T follicular helper cell (primary cell): Measurements from ENCODE around the gene ZSWIM3.
A peak's percentile ranks its signal among the peaks of the same experiment; 100 is the strongest.
"Not testable (repeated sequence)": the region's sequence is repeated elsewhere in the genome, so short reads cannot be mapped to it uniquely, and the experiment has no call there.

Source experiments
- DNase-seq: peaks from one replicate; pipeline ENCODE4 v3.0.0-alpha.2; 2020; ENCODE audit warnings: low read depth
- total RNA-seq, 2 experiments: gene quantifications; one replicate each; lab custom pipeline; 2026; lab: John Stamatoyannopoulos, UW

Gene ZSWIM3
- total RNA-seq = 11.3 to 14.8 reads per million in 2 experiments

- peak; percentile 91 for DNase-seq
Measured at GRCh38 chr20:45857114-45857881, at the start of gene ZSWIM3, which contains the start of gene ACOT8. Gene ZSWIM3 (plus strand): TSS chr20:45857614. CDS start chr20:45857826, 212 bp downstream. Gene ACOT8 (minus strand): TSS chr20:45857392. CDS start chr20:45857315, 77 bp downstream.

- DNase-seq = no peak
Measured at GRCh38 chr20:45810191-45810970, 47.0 kb upstream of the ZSWIM3 start.

DNA sequence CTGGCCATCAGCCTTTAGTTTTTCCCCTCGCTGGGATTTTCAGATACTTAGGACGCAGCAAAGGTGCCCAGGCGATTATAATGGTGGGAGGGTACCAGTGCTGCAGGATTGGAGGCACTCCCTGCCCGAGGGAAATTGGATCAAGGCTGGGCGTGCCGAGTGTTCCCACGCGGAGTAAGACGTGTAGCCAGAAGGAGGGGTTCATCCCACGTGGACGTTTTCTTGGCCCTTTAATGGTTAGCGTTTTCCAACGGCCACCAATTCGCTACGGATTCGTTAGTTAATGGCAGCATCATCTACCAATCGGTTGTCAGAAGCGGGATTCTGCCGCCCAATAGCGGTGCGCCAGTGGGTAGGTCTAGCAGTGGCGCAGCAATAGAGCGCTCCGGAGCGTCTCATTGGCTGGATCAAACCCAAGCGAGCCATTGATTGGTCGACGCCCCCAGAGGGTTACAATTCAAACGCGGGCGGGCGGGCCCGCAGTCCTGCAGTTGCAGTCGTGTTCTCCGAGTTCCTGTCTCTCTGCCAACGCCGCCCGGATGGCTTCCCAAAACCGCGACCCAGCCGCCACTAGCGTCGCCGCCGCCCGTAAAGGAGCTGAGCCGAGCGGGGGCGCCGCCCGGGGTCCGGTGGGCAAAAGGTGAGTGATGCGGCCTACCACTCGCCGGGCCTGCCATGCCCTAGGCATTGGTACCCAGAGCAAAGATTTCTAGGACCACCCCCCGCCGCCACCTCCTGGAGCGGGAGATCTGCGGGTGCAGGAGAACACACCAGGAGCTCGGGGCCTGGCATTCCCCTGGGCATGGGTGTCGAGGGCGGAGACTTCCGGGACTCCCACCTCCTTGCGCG is 45.0 kb upstream of the ZSWIM3 start, which contains the start of gene UBE2C:
UBE2C (plus strand) TSS at position 488 of the 849 bp plus-strand sequence; CDS start at position 540, 52 bp downstream.
- peak; percentile 91 for DNase-seq

DNA sequence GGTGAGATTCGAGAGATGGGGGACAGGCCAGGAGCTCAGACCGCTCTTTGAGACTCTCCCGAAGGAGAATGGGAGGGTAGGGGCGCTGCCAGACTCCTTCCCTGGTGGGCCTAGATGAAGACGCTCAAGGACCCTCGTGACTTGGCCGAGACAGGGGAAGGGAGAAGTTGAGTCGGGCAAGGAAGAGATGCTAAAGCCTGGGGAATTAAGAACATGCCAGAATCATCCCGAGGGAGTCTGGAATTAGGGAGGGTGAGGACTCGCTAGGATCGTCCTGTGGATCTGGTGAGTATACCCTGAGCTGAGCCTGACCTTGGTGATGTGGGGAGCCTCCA is 44.4 kb upstream of the ZSWIM3 start:
- DNase-seq = no peak

GRCh38 chr20:45813489-45813888 is 43.9 kb upstream of the ZSWIM3 start:
- no peak for DNase-seq

DNA sequence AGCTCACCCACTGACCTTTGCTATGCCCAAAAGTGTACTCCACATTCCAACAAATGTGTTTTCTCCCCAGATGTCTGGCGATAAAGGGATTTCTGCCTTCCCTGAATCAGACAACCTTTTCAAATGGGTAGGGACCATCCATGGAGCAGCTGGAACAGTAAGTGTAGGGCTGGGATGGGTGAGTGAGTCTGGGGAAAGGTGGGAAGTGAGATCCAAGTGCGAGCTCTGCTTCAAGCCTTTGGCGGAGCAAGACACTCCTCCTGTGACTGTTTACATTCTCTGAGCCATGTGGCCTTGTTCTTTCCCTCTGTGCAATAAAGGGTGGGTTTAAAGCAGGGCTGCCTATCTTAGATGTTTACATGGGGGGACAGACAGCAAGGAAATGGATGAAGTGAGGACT is 43.1 kb upstream of the ZSWIM3 start:
- DNase-seq = no peak

DNA sequence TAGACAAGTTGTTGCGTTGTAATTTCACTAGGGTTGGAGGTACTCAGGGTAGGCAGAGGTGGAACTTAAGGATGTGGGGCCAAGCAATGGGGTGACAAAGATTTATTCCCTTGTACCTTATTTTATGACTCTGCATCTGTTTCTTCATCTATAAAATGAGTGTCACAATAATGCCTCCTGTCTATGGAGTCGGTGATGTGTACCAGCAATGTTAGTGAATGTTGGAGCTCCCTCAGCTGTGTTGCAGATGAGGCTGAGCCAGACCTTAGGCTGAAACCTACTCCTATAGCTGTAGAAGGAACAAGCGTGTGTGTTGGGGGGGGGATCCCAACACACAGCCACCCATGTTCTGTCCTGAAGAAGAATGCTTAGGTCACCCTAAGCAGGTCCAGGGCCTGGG is 40.5 kb upstream of the ZSWIM3 start:
- DNase-seq = no peak

DNA sequence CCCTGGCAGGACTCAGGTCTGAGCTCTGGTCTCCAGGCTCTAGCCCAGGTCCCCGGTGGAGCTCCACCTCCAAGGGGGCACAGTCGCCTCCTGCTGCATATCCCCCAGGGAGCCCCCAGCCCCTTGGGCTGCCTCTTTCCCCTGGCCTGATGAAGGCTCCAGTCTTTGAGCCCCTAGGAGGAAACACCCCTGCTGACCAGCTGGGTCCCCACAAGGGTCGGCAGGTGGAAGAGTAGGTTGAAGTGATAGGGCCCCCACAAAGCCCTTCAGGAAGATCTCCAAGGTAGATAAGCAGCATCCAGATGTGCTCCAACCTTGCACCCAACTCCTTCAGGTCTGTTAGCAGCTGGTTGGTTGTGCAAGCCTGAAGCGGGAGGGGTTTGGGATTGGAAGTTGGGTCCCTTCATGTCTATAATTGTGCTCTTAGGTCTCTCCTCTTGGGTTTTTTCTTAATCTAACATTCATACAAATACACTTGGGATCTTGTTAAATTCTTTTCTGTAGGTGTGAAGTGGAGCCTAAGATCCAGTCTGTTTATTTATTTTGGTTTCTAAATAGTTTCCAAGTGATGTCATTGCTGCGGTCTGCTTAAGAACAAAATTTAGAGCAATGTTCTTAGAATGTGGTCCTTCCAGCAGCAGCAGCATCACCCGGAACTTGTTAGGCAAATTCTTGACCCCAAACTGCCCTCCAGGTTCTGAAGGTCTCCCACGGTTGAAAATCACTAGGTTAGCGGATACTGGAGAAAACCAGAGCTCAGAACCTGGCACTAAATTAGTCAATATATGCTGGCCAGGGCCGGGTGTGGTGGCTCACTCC is 39.8 kb upstream of the ZSWIM3 start:
- no peak for DNase-seq

- DNase-seq = no peak
Measured at GRCh38 chr20:45818239-45818638, 39.2 kb upstream of the ZSWIM3 start.

GRCh38 chr20:45819466-45819865 is 37.9 kb upstream of the ZSWIM3 start:
- no peak for DNase-seq

- no peak for DNase-seq
Measured at GRCh38 chr20:45821947-45822346, 35.5 kb upstream of the ZSWIM3 start.

- no peak for DNase-seq
Measured at GRCh38 chr20:45822857-45823256, 34.6 kb upstream of the ZSWIM3 start.

DNA sequence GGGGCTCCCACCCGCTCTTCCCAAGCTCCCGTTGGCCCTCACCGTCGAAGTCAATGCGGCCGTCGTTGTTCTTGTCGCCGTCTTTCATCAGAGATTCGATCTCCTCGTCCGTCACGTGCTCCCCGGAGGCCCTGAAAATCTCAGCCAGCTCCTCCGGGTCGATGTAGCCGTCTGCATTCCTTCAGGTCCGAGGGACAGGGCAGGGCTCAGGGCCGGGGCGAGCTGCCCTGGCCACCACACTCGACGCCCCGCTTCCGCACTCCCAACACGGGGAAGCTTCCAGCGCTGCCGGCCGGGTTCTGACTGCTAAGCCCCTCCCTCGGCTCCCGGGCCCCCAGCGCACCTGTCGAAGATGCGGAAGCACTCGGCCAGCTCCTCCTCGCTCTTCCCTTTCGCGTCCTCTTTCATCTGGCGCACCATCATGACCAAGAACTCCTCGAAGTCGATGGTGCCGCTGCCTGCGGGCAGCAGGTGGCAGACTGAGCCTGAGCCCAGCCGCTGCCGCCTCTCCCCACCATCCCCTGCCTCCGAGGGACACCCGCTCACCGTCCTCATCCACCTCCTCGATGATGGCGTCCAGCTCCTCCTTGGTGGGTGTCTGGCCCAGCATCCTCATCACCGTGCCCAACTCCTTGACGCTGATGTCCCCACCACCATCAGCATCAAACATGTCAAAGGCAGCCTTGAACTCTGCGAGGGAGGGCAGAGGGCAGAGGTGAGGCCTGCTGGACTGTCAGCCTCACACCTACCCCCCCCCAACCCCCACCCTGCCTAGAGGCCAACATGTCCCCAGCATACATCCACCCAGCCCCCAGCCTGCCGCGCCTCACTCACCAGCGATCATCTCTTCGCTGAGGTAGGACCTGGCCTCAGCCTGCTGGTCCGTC is 33.2 kb upstream of the ZSWIM3 start:
- peak; percentile 12 for DNase-seq

DNA sequence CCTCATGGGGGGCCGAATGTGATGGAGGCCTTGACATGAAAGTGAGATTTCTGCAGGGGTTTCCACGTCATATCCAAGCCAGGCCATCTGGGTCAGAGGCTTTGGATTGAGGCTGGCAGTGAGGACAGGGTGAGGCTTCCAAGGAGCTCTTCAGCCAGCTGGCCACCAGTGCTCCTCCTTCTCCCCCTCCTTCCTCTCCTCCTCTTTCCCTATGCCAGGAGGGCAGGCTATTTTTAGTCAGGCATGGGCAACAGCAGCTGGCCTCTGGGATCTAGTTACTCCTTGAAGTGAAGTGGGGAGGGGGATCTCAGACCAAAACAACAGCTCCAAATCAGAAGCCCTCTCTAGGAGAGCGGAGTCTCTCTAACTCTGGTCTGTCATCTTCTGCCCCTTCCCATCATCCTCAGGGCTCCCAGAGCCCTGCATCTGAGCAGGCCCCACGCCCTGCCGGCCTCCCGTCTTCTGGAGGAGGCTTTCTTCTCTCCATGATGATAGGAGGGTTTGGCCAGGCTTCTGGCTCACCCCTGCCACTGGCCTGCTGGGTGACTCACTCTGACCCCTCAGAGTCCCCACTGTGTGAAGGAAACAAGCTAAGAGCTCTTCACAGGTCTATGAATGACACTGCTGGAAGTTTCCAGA is 30.9 kb upstream of the ZSWIM3 start:
- no peak for DNase-seq

DNA sequence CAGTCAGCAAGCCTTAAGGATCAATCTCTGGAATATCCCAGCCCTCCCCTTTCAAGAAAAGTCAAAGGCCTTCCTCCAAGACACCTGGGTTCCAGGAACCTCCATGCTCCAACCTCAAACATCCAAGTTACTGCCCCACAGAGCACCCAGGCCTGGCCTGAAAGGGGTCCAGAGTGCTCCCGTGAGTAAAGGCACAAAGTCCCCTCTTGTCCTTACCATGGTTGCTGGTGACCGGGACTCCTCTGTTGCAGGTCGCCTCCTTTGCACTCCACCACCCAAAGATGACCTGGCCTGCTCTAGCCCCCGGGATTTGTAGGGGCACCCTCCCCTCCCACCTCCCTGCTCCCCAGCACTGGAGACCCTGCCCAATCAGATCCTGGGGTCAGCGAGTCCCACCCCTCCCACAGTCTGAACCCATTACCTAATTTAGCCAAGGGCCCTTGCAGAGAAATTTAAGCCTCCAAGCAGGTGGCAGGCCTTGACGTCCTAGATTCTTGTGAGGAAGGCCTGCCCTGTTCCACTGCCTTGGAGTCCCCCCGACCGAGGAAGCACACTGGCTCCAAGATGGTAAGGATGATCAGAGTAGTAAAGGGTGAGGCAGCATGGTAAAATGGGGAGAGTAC is 30.3 kb upstream of the ZSWIM3 start, which contains the start of gene TNNC2:
TNNC2 (minus strand) TSS at position 283 of the 623 bp plus-strand sequence; CDS start at position 219, 64 bp downstream.
- DNase-seq = no peak

GRCh38 chr20:45827712-45828111 is 29.7 kb upstream of the ZSWIM3 start:
- DNase-seq = no peak

- no peak for DNase-seq
Measured at GRCh38 chr20:45828589-45828988, 28.8 kb upstream of the ZSWIM3 start.

- not testable (repeated sequence) for DNase-seq
Measured at GRCh38 chr20:45829673-45830106, 27.7 kb upstream of the ZSWIM3 start.

DNA sequence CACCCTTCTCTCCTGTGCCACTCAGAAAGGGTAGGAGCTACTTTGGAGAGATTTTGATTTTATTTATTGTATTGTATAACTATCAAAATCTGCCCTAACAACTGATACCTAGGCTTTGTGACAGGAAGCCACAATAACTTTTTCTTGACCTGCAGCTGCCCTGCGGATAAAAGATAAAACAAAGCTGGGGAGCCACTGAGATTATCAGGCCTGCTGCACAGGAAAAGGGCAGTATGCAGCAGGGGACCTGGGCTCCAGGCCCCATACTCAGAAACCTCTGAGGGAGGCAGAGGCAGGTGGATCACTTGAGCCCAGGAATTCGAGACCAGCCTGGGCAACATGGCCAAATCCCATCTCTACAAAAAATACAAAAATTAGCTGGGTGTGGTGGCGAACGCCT is 24.8 kb upstream of the ZSWIM3 start:
- no peak for DNase-seq
